CD4-positive, alpha-beta T cell (primary cell): ENCODE results near the gene MUC13. TPM values are rescaled to one million over a fixed set of nuclear protein-coding genes. Genes with fewer than 3 reads are reported as not detected.

ENCODE experiments used
- ATAC-seq: fragments of 200-7000 bp; cut with Tn5 transposase; one replicate; pipeline ENCODE4 v1.10.0; 2022; ENCODE audit warnings: mild to moderate bottlenecking; ENCODE audit not compliant: poor library complexity
- CTCF ChIA-PET: fragments of 350-600 bp; sonication (Branson Sonifier 250); formaldehyde crosslinking; loops from one replicate; lab custom pipeline; 2021; ENCODE audit warnings: antibody characterized with exemption, inconsistent platforms; lab: Charles Lee
- POLR2A ChIA-PET: fragments of 350-600 bp; sonication (Branson Sonifier 250); formaldehyde crosslinking; loops from one replicate; lab custom pipeline; 2021; ENCODE audit warnings: antibody characterized with exemption, inconsistent platforms; lab: Charles Lee
- DNase-seq, 14 experiments: peaks; one replicate each; pipeline ENCODE4 v3.0.0-alpha.2; 2013 to 2020; ENCODE audit warnings: mixed read lengths in 2 of 14
- H3K27ac ChIP-seq, 2 donors: one replicate each; pipeline versions ENCODE4 v1.5.1 to v1.7.0; 2013; ENCODE audit warnings: low read length in 2 of 2, low read depth in 1 of 2, mild to moderate bottlenecking in 1 of 2
- H3K27me3 ChIP-seq, 2 experiments: 1 replicate in 1 of 2; 2 replicates in 1 of 2; pipeline versions ENCODE4 v1.6.1 to v1.7.0; 2013; ENCODE audit warnings: low read length in 2 of 2, control low read depth in 1 of 2, mild to moderate bottlenecking in 1 of 2, moderate library complexity in 1 of 2; ENCODE audit not compliant: insufficient read depth in 2 of 2, control insufficient read depth in 1 of 2
- H3K36me3 ChIP-seq: one replicate; pipeline ENCODE4 v1.6.1; 2013; ENCODE audit warnings: low read length, control low read depth; ENCODE audit not compliant: insufficient read depth
- H3K4me1 ChIP-seq: one replicate; pipeline ENCODE4 v1.6.1; 2013; ENCODE audit warnings: low read length, control low read depth; ENCODE audit not compliant: insufficient read depth
- H3K4me3 ChIP-seq: one replicate; pipeline ENCODE4 v1.5.1; 2013; ENCODE audit warnings: mild to moderate bottlenecking, low read length, moderate library complexity
- H3K9me3 ChIP-seq, 2 experiments: 1 replicate in 1 of 2; 2 replicates in 1 of 2; pipeline versions ENCODE4 v1.6.1 to v1.7.0; 2013; ENCODE audit warnings: low read length in 2 of 2, mild to moderate bottlenecking in 2 of 2, control low read depth in 1 of 2, moderate library complexity in 1 of 2; ENCODE audit not compliant: control insufficient read depth in 1 of 2, insufficient read depth in 1 of 2
- H3K27ac Mint-ChIP-seq: one replicate; pipeline ENCODE4 v1.8.0; 2020; ENCODE audit warnings: mixed read lengths
- H3K27me3 Mint-ChIP-seq: one replicate; pipeline ENCODE4 v1.8.0; 2021; ENCODE audit warnings: mixed read lengths
- H3K36me3 Mint-ChIP-seq: one replicate; pipeline ENCODE4 v1.8.0; 2021; ENCODE audit warnings: low read depth, mixed read lengths
- H3K4me1 Mint-ChIP-seq: one replicate; pipeline ENCODE4 v1.8.0; 2021; ENCODE audit warnings: low read depth, mixed read lengths
- H3K4me3 Mint-ChIP-seq: one replicate; pipeline ENCODE4 v1.8.0; 2020; ENCODE audit warnings: mild to moderate bottlenecking, mixed read lengths
- H3K9me3 Mint-ChIP-seq: one replicate; pipeline ENCODE4 v1.8.0; 2020; ENCODE audit warnings: mixed read lengths
- intact Hi-C, 2 experiments: fragments of 100-400 bp; cut with DNase I in 1 of 2; cut with micrococcal nuclease in 1 of 2; formaldehyde crosslinking; loops; one replicate each; pipeline versions ENCODE4 v1.15.1 to v1.9.0; 2023 to 2025; cut with DNase I, micrococcal nuclease
- total RNA-seq, 174 experiments: library from RNA in 2 of 174; stranded (reverse) in 2 of 174; gene quantifications; one replicate each; pipeline ENCODE4 v1.2.3 and lab custom pipeline; 2021 to 2026
- TF ChIP-seq, protein P1 (sequence below): fragments of 200-600 bp; IDR thresholded peaks from one replicate; pipeline ENCODE4 v1.8.0; 2022; ENCODE audit warnings: antibody characterized with exemption, mild to moderate bottlenecking

The MUC13 gene
- total RNA-seq, 2 experiments from 2014 or later = 0.47 TPM; not detected in 1

DNA sequence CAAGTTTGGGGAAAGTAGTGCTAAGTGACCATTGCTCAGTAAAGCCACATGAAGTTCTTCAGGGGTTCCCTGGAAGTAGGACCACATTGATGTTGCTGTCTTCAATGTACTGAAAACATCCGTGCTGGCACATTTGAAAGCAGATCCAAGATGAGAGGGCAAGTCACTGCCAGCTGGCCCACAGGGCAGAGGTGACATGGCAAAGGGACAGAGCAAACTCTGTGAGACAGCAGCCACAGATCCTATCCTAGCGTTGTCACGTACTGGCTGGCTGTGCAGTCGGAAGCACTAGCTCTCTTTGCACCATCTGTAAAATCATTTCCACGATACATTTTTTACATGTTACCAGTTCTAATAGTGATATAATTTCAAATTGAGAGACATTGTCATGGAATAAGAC is 13.8 kb downstream of the MUC13 start:
- intact Hi-C loops = no loop called here
- no peak for DNase-seq
- CTCF ChIA-PET = interaction anchor here (1.3 kb wide), 1 partner anchor 20 kb away, joined by 4 read pairs; no protein-coding TSS in a partner anchor

DNA sequence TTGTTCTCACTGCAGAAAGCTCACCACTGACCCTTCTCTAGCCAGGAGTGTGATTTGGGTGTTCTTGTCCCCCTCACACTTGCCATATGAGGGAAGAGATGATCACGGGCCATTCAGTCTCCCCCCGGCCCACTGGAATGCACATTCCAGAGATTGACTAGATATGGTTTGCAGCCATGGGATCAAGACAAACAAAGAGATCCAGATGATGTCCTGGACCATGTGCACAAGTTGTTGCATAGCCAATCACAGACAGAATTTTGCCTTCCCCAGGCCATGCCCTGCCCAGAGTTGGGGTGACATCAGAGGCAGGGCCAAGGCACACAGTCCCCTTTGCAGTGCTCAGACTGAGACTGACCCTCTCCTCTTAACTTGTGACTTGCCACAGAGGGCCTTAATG is 14.8 kb downstream of the MUC13 start:
- Histone ChIP-seq H3K4me3 (no peak overlapping the region), H3K27me3 (no peaks in the 10 kb centered on the region), H3K9me3 (no peaks in the 10 kb centered on the region), H3K36me3 (no peaks in the 10 kb centered on the region), H3K27ac (no peak overlapping the region), H3K4me1 (no peaks in the 10 kb centered on the region)
- Mint-ChIP-seq H3K9me3 (no peaks in the 10 kb centered on the region), H3K27ac (no peak overlapping the region), H3K4me1 (no peaks in the 10 kb centered on the region), H3K27me3 (peaks cover 4% of the 10 kb centered on the region), H3K4me3 (no peak overlapping the region), H3K36me3 (no peaks in the 10 kb centered on the region)
- TF ChIP-seq, protein P1, sequence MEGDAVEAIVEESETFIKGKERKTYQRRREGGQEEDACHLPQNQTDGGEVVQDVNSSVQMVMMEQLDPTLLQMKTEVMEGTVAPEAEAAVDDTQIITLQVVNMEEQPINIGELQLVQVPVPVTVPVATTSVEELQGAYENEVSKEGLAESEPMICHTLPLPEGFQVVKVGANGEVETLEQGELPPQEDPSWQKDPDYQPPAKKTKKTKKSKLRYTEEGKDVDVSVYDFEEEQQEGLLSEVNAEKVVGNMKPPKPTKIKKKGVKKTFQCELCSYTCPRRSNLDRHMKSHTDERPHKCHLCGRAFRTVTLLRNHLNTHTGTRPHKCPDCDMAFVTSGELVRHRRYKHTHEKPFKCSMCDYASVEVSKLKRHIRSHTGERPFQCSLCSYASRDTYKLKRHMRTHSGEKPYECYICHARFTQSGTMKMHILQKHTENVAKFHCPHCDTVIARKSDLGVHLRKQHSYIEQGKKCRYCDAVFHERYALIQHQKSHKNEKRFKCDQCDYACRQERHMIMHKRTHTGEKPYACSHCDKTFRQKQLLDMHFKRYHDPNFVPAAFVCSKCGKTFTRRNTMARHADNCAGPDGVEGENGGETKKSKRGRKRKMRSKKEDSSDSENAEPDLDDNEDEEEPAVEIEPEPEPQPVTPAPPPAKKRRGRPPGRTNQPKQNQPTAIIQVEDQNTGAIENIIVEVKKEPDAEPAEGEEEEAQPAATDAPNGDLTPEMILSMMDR = no peak
- intact Hi-C loops = no loop called here
- ChIA-PET CTCF (interaction anchor here (1.6 kb wide), 1 partner anchor 9 kb away, joined by 3 read pairs; no protein-coding TSS in a partner anchor), POLR2A (no interaction called here)
- ATAC-seq (no peak), DNase-seq (no peak)

More for the DNA sequence above, 13.8 kb downstream of the MUC13 start:
- TF ChIP-seq, protein P1 = no peak
- no peak overlapping the region for H3K27ac ChIP-seq
- Mint-ChIP-seq H3K4me3 (no peak overlapping the region), H3K4me1 (no peaks in the 10 kb centered on the region), H3K36me3 (no peaks in the 10 kb centered on the region), H3K9me3 (no peaks in the 10 kb centered on the region), H3K27me3 (peaks cover 9% of the 10 kb centered on the region), H3K27ac (no peak overlapping the region)
- ATAC-seq = no peak
- no peaks in the 10 kb centered on the region for H3K27me3 ChIP-seq
- H3K9me3 ChIP-seq = no peaks in the 10 kb centered on the region
- no peaks in the 10 kb centered on the region for H3K36me3 ChIP-seq
- POLR2A ChIA-PET = no interaction called here
- no peaks in the 10 kb centered on the region for H3K4me1 ChIP-seq
- no peak overlapping the region for H3K4me3 ChIP-seq

DNA sequence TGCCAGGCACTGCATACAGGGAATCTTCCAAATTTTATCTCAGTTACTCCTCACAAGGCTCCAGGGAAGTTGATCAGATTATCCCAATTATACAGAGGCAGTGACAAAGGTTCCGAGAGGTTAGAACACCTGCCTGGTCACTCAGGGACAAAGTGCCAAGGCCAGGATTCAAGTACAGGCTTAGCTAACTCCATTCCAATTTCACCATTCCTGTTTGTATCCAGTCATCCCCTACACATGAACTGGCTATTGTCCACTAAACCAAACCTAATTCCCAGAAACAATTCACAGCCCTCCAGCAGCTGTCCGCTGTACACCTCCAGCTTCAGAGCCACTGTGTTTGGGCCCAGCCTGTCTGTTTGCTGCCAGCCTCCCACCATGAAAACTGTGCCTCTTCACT is 16.0 kb downstream of the MUC13 start:
- POLR2A ChIA-PET = no interaction called here
- ATAC-seq = no peak

More for the DNA sequence above, 16.0 kb downstream of the MUC13 start:
- TF ChIP-seq, protein P1 = no peak
- H3K36me3 ChIP-seq = no peaks in the 10 kb centered on the region
- H3K27me3 ChIP-seq = no peaks in the 10 kb centered on the region
- Mint-ChIP-seq H3K36me3 (no peaks in the 10 kb centered on the region), H3K9me3 (no peaks in the 10 kb centered on the region), H3K4me1 (no peaks in the 10 kb centered on the region), H3K27ac (no peak overlapping the region), H3K27me3 (peaks cover 10% of the 10 kb centered on the region), H3K4me3 (no peak overlapping the region)
- CTCF ChIA-PET = no interaction called here
- no peak overlapping the region for H3K4me3 ChIP-seq
- H3K9me3 ChIP-seq = no peaks in the 10 kb centered on the region
- no peak for DNase-seq
- H3K4me1 ChIP-seq = no peaks in the 10 kb centered on the region
- intact Hi-C loops = no loop called here
- H3K27ac ChIP-seq = no peak overlapping the region
